Measurements from ENCODE around the gene EVPL. TPM values are rescaled to one million over a fixed set of nuclear protein-coding genes. Genes with fewer than 3 reads are reported as not detected.

The EVPL gene
- total RNA-seq, 1 donor from 2014 or later: not detected

GRCh38 chr17:76049836-76050537 lies 22.9 kb upstream of the EVPL start:
- Histone ChIP-seq H3K27me3 (ENCODE audit: insufficient read depth, low read length) (no peaks in the 10 kb centered on the region), H3K79me2 (ENCODE audit: insufficient read depth, low read length) (peaks cover 19% of the 10 kb centered on the region), H3K9ac (ENCODE audit: low read length) (no peak overlapping the region), H2AFZ (ENCODE audit: low read depth, low read length) (no peak overlapping the region), H3K36me3 (ENCODE audit: insufficient read depth, low read length) (peaks cover 29% of the 10 kb centered on the region), H3K4me3 (ENCODE audit: insufficient read depth, low read depth, low read length) (no peak overlapping the region), H3K4me2 (ENCODE audit: low read length) (no peak overlapping the region), H3K4me1 (ENCODE audit: insufficient read depth, low read length) (peaks cover 37% of the 10 kb centered on the region), H4K20me1 (ENCODE audit: insufficient read depth, low read length) (peaks cover 49% of the 10 kb centered on the region), H3K9me3 (ENCODE audit: insufficient read depth, low read depth, low read length) (no peaks in the 10 kb centered on the region), H3K27ac (ENCODE audit: low read depth, low read length) (no peak overlapping the region)
- no peak overlapping the region for H3K4me3 Mint-ChIP-seq (ENCODE audit: unreplicated experiment)
- peaks cover 34% of the 10 kb centered on the region for H3K36me3 Mint-ChIP-seq (ENCODE audit: low read depth, unreplicated experiment)
- TF ChIP-seq CTCF (IDR thresholded peaks at IDR 0.05; ENCODE audit: insufficient read depth, low read depth, low read length) (no peak), EZH2 (IDR thresholded peaks at IDR 0.05; ENCODE audit: insufficient read depth, low read length) (no peak)
- no peak overlapping the region for H3K27ac Mint-ChIP-seq (ENCODE audit: unreplicated experiment)
- H3K27me3 Mint-ChIP-seq (ENCODE audit: low read depth, unreplicated experiment): no peaks in the 10 kb centered on the region
- H3K4me1 Mint-ChIP-seq (ENCODE audit: low read depth, unreplicated experiment): peaks cover 37% of the 10 kb centered on the region
- DNase-seq (ENCODE audit: low read depth) (no peak), FAIRE-seq (no peak)
- H3K9me3 Mint-ChIP-seq (ENCODE audit: unreplicated experiment): no peaks in the 10 kb centered on the region

GRCh38 chr17:76049239-76049638 lies 22.1 kb upstream of the EVPL start:
- Mint-ChIP-seq H3K36me3 (ENCODE audit: low read depth, unreplicated experiment) (peaks cover 37% of the 10 kb centered on the region), H3K9me3 (ENCODE audit: unreplicated experiment) (no peaks in the 10 kb centered on the region), H3K4me3 (ENCODE audit: unreplicated experiment) (no peak overlapping the region), H3K27me3 (ENCODE audit: low read depth, unreplicated experiment) (no peaks in the 10 kb centered on the region), H3K27ac (ENCODE audit: unreplicated experiment) (peak overlapping the region; percentile 16), H3K4me1 (ENCODE audit: low read depth, unreplicated experiment) (peaks cover 37% of the 10 kb centered on the region)
- Histone ChIP-seq H2AFZ (ENCODE audit: low read depth, low read length) (no peak overlapping the region), H3K4me3 (ENCODE audit: insufficient read depth, low read depth, low read length) (no peak overlapping the region), H3K9ac (ENCODE audit: low read length) (no peak overlapping the region), H3K4me1 (ENCODE audit: insufficient read depth, low read length) (peaks cover 34% of the 10 kb centered on the region), H3K79me2 (ENCODE audit: insufficient read depth, low read length) (peaks cover 19% of the 10 kb centered on the region), H3K9me3 (ENCODE audit: insufficient read depth, low read depth, low read length) (no peaks in the 10 kb centered on the region), H3K27me3 (ENCODE audit: insufficient read depth, low read length) (no peaks in the 10 kb centered on the region), H3K36me3 (ENCODE audit: insufficient read depth, low read length) (peaks cover 36% of the 10 kb centered on the region), H3K4me2 (ENCODE audit: low read length) (no peak overlapping the region), H4K20me1 (ENCODE audit: insufficient read depth, low read length) (peaks cover 55% of the 10 kb centered on the region), H3K27ac (ENCODE audit: low read depth, low read length) (peak overlapping the region; percentile 30)
- TF ChIP-seq CTCF (IDR thresholded peaks at IDR 0.05; ENCODE audit: insufficient read depth, low read depth, low read length) (no peak), EZH2 (IDR thresholded peaks at IDR 0.05; ENCODE audit: insufficient read depth, low read length) (no peak)
- DNase-seq (ENCODE audit: low read depth) (no peak), FAIRE-seq (no peak)

- FAIRE-seq: no peak
These were observed 21.6 kb upstream of the EVPL start for GRCh38 chr17:76048711-76049110.

More at GRCh38 chr17:76048711-76049110, 21.6 kb upstream of the EVPL start:
- Histone ChIP-seq H3K36me3 (ENCODE audit: insufficient read depth, low read length) (peaks cover 41% of the 10 kb centered on the region), H3K9me3 (ENCODE audit: insufficient read depth, low read depth, low read length) (no peaks in the 10 kb centered on the region), H3K4me1 (ENCODE audit: insufficient read depth, low read length) (peaks cover 29% of the 10 kb centered on the region), H3K27me3 (ENCODE audit: insufficient read depth, low read length) (no peaks in the 10 kb centered on the region), H3K9ac (ENCODE audit: low read length) (no peak overlapping the region), H3K27ac (ENCODE audit: low read depth, low read length) (peak overlapping the region; percentile 30), H3K4me3 (ENCODE audit: insufficient read depth, low read depth, low read length) (no peak overlapping the region), H3K79me2 (ENCODE audit: insufficient read depth, low read length) (peaks cover 19% of the 10 kb centered on the region), H4K20me1 (ENCODE audit: insufficient read depth, low read length) (peaks cover 55% of the 10 kb centered on the region), H3K4me2 (ENCODE audit: low read length) (peak overlapping the region; percentile 2), H2AFZ (ENCODE audit: low read depth, low read length) (no peak overlapping the region)
- TF ChIP-seq EZH2 (IDR thresholded peaks at IDR 0.05; ENCODE audit: insufficient read depth, low read length): no peak
- no peak for TF ChIP-seq CTCF (IDR thresholded peaks at IDR 0.05; ENCODE audit: insufficient read depth, low read depth, low read length)
- peak; percentile 56 for DNase-seq (ENCODE audit: low read depth)
- Mint-ChIP-seq H3K4me3 (ENCODE audit: unreplicated experiment) (no peak overlapping the region), H3K4me1 (ENCODE audit: low read depth, unreplicated experiment) (peaks cover 31% of the 10 kb centered on the region), H3K9me3 (ENCODE audit: unreplicated experiment) (no peaks in the 10 kb centered on the region), H3K27ac (ENCODE audit: unreplicated experiment) (peak overlapping the region; percentile 16), H3K36me3 (ENCODE audit: low read depth, unreplicated experiment) (peaks cover 36% of the 10 kb centered on the region), H3K27me3 (ENCODE audit: low read depth, unreplicated experiment) (no peaks in the 10 kb centered on the region)

All from astrocyte (in vitro differentiated cells and primary cell).